MM.1S (cell line): ENCODE data around the gene ARHGAP1.

Experiments
- DNase-seq: peaks from one replicate; pipeline ENCODE4 v3.0.0-alpha.2; 2015
- H2AFZ ChIP-seq: fragments of 300-600 bp; sonication (generic); 2 replicates; pipeline ENCODE4 v1.6.0; 2016; ENCODE audit warnings: antibody characterized with exemption, low read length
- H3F3A ChIP-seq: fragments of 300-600 bp; sonication (generic); 2 replicates; pipeline ENCODE4 v1.6.1; 2016; ENCODE audit warnings: mild to moderate bottlenecking, antibody characterized with exemption, low read length, moderate library complexity, mixed read lengths; ENCODE audit not compliant: insufficient read depth
- H3K27ac ChIP-seq: fragments of 300-600 bp; sonication (generic); 2 replicates; pipeline ENCODE4 v1.5.1; 2016; ENCODE audit warnings: mild to moderate bottlenecking, low read length
- H3K27me3 ChIP-seq: fragments of 300-600 bp; sonication (generic); replicated peaks from 2 replicates; pipeline ENCODE4 v1.6.0; 2016; ENCODE audit warnings: low read length; ENCODE audit not compliant: insufficient read depth
- H3K36me3 ChIP-seq: fragments of 300-600 bp; sonication (generic); replicated peaks from 2 replicates; pipeline ENCODE4 v1.6.1; 2016; ENCODE audit warnings: mild to moderate bottlenecking, low read length, mixed read lengths; ENCODE audit not compliant: insufficient read depth
- H3K4me1 ChIP-seq: fragments of 300-600 bp; sonication (generic); 2 replicates; pipeline ENCODE4 v1.6.1; 2016; ENCODE audit warnings: low read length, mixed read lengths
- H3K4me2 ChIP-seq: fragments of 300-600 bp; sonication (generic); 2 replicates; pipeline ENCODE4 v1.6.0; 2016; ENCODE audit warnings: low read depth, low read length
- H3K4me3 ChIP-seq: fragments of 300-600 bp; sonication (generic); 2 replicates; pipeline ENCODE4 v1.5.1; 2016; ENCODE audit warnings: low read length, mixed read lengths
- H3K79me2 ChIP-seq: fragments of 300-600 bp; sonication (generic); 2 replicates; pipeline ENCODE4 v1.6.1; 2016; ENCODE audit warnings: mixed run types, low read length, mixed read lengths
- H3K9ac ChIP-seq: fragments of 300-600 bp; sonication (generic); 2 replicates; pipeline ENCODE4 v1.6.1; 2016; ENCODE audit warnings: low read length, mixed read lengths
- H3K9me2 ChIP-seq: fragments of 300-600 bp; sonication (generic); replicated peaks from 2 replicates; pipeline ENCODE4 v1.6.1; 2016; ENCODE audit warnings: mild to moderate bottlenecking, low read length, mixed read lengths; ENCODE audit not compliant: insufficient read depth
- H3K9me3 ChIP-seq: fragments of 300-600 bp; sonication (generic); replicated peaks from 2 replicates; pipeline ENCODE4 v1.6.1; 2016; ENCODE audit warnings: mild to moderate bottlenecking, low read length, mixed read lengths; ENCODE audit not compliant: insufficient read depth
- H4K20me1 ChIP-seq: fragments of 300-600 bp; sonication (generic); 2 replicates; pipeline ENCODE4 v1.6.1; 2016; ENCODE audit warnings: mild to moderate bottlenecking, low read length, moderate library complexity, mixed read lengths; ENCODE audit not compliant: insufficient read depth
- EZH2 ChIP-seq: fragments of 300-600 bp; sonication (generic); optimal IDR thresholded peaks from 2 replicates; pipeline ENCODE3; 2017; ENCODE audit warnings: low read depth, mild to moderate bottlenecking, antibody characterized with exemption, low read length, mixed read lengths
- EZH2phosphoT487 ChIP-seq: fragments of 300-600 bp; sonication (generic); IDR thresholded peaks from 2 replicates; pipeline ENCODE4 v1.6.1; 2018; ENCODE audit warnings: antibody characterized with exemption, low read length
- TF ChIP-seq, protein P1 (sequence below): fragments of 300-600 bp; sonication (generic); IDR thresholded peaks from 2 replicates; pipeline ENCODE4 v1.5.1; 2016; ENCODE audit warnings: antibody characterized with exemption, low read length, mixed read lengths

The ARHGAP1 gene

DNA sequence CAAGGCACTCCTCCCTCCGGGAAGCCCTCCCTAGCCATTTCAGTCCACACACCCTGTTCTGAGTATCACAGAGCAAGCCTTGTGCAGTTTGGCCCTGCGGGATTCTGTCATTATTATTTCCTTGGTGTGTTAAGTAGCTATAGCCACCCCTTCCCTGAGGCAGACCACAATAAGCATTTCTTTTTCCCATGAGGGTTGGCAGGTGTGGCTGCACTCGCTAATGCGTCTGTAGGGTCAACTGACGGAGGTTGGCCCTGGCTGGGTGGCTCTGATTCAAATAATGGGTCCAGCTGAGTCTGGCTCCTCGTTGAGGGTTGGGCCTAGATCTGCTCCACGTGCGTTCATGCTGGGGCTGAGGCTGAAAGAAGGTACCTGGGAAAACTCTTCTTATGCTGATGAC, 23.7 kb upstream of the ARHGAP1 start:
- Histone ChIP-seq H3K9me2 (no peaks in the 10 kb centered on the region), H4K20me1 (no peaks in the 10 kb centered on the region), H3K36me3 (no peaks in the 10 kb centered on the region), H3F3A (no peaks in the 10 kb centered on the region), H3K4me1 (no peaks in the 10 kb centered on the region), H3K79me2 (no peaks in the 10 kb centered on the region), H3K27ac (no peak overlapping the region), H3K9ac (no peak overlapping the region), H3K27me3 (no peaks in the 10 kb centered on the region), H3K9me3 (no peaks in the 10 kb centered on the region), H2AFZ (no peak overlapping the region), H3K4me2 (no peak overlapping the region), H3K4me3 (no peak overlapping the region)
- no peak for TF ChIP-seq EZH2
- TF ChIP-seq EZH2phosphoT487: no peak
- TF ChIP-seq, protein P1, sequence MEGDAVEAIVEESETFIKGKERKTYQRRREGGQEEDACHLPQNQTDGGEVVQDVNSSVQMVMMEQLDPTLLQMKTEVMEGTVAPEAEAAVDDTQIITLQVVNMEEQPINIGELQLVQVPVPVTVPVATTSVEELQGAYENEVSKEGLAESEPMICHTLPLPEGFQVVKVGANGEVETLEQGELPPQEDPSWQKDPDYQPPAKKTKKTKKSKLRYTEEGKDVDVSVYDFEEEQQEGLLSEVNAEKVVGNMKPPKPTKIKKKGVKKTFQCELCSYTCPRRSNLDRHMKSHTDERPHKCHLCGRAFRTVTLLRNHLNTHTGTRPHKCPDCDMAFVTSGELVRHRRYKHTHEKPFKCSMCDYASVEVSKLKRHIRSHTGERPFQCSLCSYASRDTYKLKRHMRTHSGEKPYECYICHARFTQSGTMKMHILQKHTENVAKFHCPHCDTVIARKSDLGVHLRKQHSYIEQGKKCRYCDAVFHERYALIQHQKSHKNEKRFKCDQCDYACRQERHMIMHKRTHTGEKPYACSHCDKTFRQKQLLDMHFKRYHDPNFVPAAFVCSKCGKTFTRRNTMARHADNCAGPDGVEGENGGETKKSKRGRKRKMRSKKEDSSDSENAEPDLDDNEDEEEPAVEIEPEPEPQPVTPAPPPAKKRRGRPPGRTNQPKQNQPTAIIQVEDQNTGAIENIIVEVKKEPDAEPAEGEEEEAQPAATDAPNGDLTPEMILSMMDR: no peak
- no peak for DNase-seq

DNA sequence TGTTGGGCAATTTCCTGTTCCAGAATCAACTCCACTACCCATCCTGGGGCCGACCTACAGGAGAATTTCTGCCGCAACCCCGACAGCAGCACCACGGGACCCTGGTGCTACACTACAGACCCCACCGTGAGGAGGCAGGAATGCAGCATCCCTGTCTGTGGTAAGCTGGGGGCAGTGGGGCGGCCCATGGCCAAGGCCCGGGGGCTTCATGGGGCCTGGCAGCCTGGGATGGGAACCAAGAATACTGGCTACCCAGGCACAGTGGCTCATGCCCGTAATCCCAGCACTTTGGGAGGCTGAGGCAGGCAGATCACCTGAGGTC, 22.9 kb upstream of the ARHGAP1 start:
- H3K27ac ChIP-seq: no peak overlapping the region
- DNase-seq: no peak
- H3K4me2 ChIP-seq: no peak overlapping the region
- no peaks in the 10 kb centered on the region for H3K4me1 ChIP-seq
- TF ChIP-seq, protein P1: no peak
- TF ChIP-seq EZH2: no peak
- no peak for TF ChIP-seq EZH2phosphoT487
- H3F3A ChIP-seq: no peaks in the 10 kb centered on the region
- H2AFZ ChIP-seq: no peak overlapping the region
- no peaks in the 10 kb centered on the region for H3K9me2 ChIP-seq
- no peaks in the 10 kb centered on the region for H3K9me3 ChIP-seq
- H3K27me3 ChIP-seq: no peaks in the 10 kb centered on the region
- H3K9ac ChIP-seq: no peak overlapping the region
- no peaks in the 10 kb centered on the region for H3K36me3 ChIP-seq
- no peaks in the 10 kb centered on the region for H3K79me2 ChIP-seq
- H3K4me3 ChIP-seq: no peak overlapping the region
- no peaks in the 10 kb centered on the region for H4K20me1 ChIP-seq

DNA sequence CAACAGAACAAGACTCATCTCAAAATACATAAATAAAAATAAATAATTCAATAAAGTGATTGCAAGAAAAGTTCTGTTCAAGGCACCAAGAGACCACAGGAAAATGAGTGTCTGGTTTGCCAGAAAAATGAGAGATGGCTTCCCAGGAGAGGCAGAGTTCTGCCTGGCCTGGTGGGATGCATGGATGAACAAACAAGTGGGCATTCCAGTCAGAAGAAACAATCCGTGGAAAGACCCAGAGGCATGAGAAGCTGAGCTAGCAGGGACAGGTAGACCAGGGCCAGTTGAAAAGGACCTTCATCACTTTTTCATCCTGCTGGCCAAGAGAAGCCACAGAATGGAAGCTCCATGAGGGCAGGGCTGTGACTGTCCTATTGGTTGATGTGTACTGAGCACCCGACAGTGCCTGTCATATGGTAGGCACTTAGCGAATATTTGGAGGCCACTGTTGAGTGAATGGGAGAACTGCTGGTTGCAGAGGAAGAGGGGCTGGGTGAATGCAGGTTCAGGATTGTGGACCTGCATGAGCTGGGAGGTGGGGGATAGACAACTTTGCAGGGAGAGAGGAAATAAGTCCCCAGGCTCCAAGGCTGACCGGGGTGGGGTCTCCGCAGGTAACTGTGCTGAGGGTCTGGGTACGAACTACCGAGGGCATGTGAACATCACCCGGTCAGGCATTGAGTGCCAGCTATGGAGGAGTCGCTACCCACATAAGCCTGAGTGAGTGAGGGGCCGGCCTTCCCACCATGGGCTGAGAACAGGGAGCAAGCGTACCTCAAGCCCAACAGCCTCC, 22.3 kb upstream of the ARHGAP1 start:
- no peak overlapping the region for H3K4me3 ChIP-seq
- no peaks in the 10 kb centered on the region for H3K9me2 ChIP-seq
- no peaks in the 10 kb centered on the region for H3K4me1 ChIP-seq
- no peaks in the 10 kb centered on the region for H3F3A ChIP-seq
- no peaks in the 10 kb centered on the region for H3K36me3 ChIP-seq
- no peaks in the 10 kb centered on the region for H4K20me1 ChIP-seq
- TF ChIP-seq, protein P1: no peak
- DNase-seq: no peak
- H3K79me2 ChIP-seq: no peaks in the 10 kb centered on the region
- H3K27ac ChIP-seq: no peak overlapping the region
- H3K4me2 ChIP-seq: no peak overlapping the region
- H3K27me3 ChIP-seq: no peaks in the 10 kb centered on the region
- no peaks in the 10 kb centered on the region for H3K9me3 ChIP-seq
- H2AFZ ChIP-seq: no peak overlapping the region
- no peak overlapping the region for H3K9ac ChIP-seq
